22Rv1 (cell line): Measurements from ENCODE around the gene SUN3.
"Not testable (repeated sequence)": the region's sequence is repeated elsewhere in the genome, so short reads cannot be mapped to it uniquely, and the experiment has no call there.

ENCODE experiments used
- H3K27ac ChIP-seq: fragments of 450-650 bp; 2 replicates; pipeline ENCODE4 v1.5.1; 2017
- CTCF ChIP-seq: fragments of 450-650 bp; IDR thresholded peaks from 2 replicates; pipeline ENCODE4 v1.5.1; 2017; ENCODE audit warnings: mild to moderate bottlenecking
- ZFX ChIP-seq: fragments of 450-650 bp; IDR thresholded peaks from 2 replicates; pipeline ENCODE4 v1.6.1; 2017; ENCODE audit warnings: antibody characterized with exemption, borderline replicate concordance

The SUN3 gene

GRCh38 chr7:47945261-47946015 is 83.5 kb downstream of the SUN3 start:
- no peak overlapping the region for H3K27ac ChIP-seq
- TF ChIP-seq ZFX, result no peak
- TF ChIP-seq CTCF, result peak; percentile 87

GRCh38 chr7:47944536-47945260 is 84.2 kb downstream of the SUN3 start:
- TF ChIP-seq ZFX (no peak), CTCF (no peak)
- no peak overlapping the region for H3K27ac ChIP-seq

GRCh38 chr7:47943676-47944474 is 85.0 kb downstream of the SUN3 start:
- no peak overlapping the region for H3K27ac ChIP-seq
- no peak for TF ChIP-seq ZFX
- TF ChIP-seq CTCF, result no peak

GRCh38 chr7:47942651-47943050 is 86.3 kb downstream of the SUN3 start:
- H3K27ac ChIP-seq, result not testable (repeated sequence)

- no peak for TF ChIP-seq CTCF
- TF ChIP-seq ZFX, result no peak
- no peak overlapping the region for H3K27ac ChIP-seq
These were observed 86.8 kb downstream of the SUN3 start for GRCh38 chr7:47942132-47942531.

- TF ChIP-seq CTCF (no peak), ZFX (no peak)
- no peak overlapping the region for H3K27ac ChIP-seq
These were observed 87.6 kb downstream of the SUN3 start for GRCh38 chr7:47941136-47941844.
